B cell (primary cell): ENCODE results near the gene EEF2KMT. TPM values are rescaled to one million over a fixed set of nuclear protein-coding genes. Genes with fewer than 3 reads are reported as not detected.
"Not testable (repeated sequence)": the region's sequence is repeated elsewhere in the genome, so short reads cannot be mapped to it uniquely, and the experiment has no call there.

Source experiments
- ATAC-seq: fragments of 200-7000 bp; cut with Tn5 transposase; one replicate; pipeline ENCODE4 v1.10.0; 2021; ENCODE audit warnings: low read depth, mild to moderate bottlenecking, moderate number of reproducible peaks, moderate library complexity
- CTCF ChIA-PET: fragments of 350-600 bp; sonication (Branson Sonifier 250); formaldehyde crosslinking; loops from one replicate; lab custom pipeline; 2021; ENCODE audit warnings: antibody characterized with exemption, inconsistent platforms; lab: Charles Lee
- POLR2A ChIA-PET: fragments of 350-600 bp; sonication (Branson Sonifier 250); formaldehyde crosslinking; loops from one replicate; lab custom pipeline; 2021; ENCODE audit warnings: antibody characterized with exemption; lab: Charles Lee
- DNase-seq: peaks from one replicate; pipeline ENCODE4 v3.0.0; 2013
- H2AFZ ChIP-seq: 2 replicates; pipeline ENCODE4 v1.6.1; 2012; ENCODE audit warnings: mild to moderate bottlenecking, low read depth, low read length; ENCODE audit not compliant: insufficient read depth, poor library complexity, severe bottlenecking
- H3K27ac ChIP-seq, 2 donors: 1 replicate in 1 of 2; 2 replicates in 1 of 2; pipeline ENCODE4 v1.5.1; 2012 to 2013; ENCODE audit warnings: low read length in 2 of 2, mild to moderate bottlenecking in 2 of 2, moderate library complexity in 1 of 2
- H3K27me3 ChIP-seq, 4 experiments: fragments of 200-600 bp in 1 of 4; sonication (generic) in 1 of 4; replicated peaks in 1 of 4; 1 replicate in 2 of 4; 2 replicates in 2 of 4; pipeline versions ENCODE4 v1.6.1 to v1.7.0; 2013 to 2016; ENCODE audit warnings: low read length in 3 of 4, mild to moderate bottlenecking in 2 of 4, mixed read lengths in 1 of 4, moderate library complexity in 1 of 4; ENCODE audit not compliant: insufficient read depth in 4 of 4, control insufficient read depth in 3 of 4; ENCODE audit errors: control extremely low read depth in 1 of 4
- H3K36me3 ChIP-seq, 2 experiments: replicated peaks in 1 of 2; 1 replicate in 1 of 2; 2 replicates in 1 of 2; pipeline versions ENCODE4 v1.6.1 to v1.7.1; 2013; ENCODE audit warnings: low read length in 1 of 2; ENCODE audit not compliant: insufficient read depth in 2 of 2, control insufficient read depth in 1 of 2; ENCODE audit errors: control extremely low read depth in 1 of 2, extremely low read depth in 1 of 2
- H3K4me1 ChIP-seq, 2 donors: fragments of 200-600 bp in 1 of 2; sonication (generic) in 1 of 2; 1 replicate in 1 of 2; 2 replicates in 1 of 2; pipeline versions ENCODE4 v1.5.1 to v1.6.1; 2013 to 2017; ENCODE audit warnings: low read length in 2 of 2; ENCODE audit not compliant: control insufficient read depth in 2 of 2, insufficient read depth in 2 of 2
- H3K4me2 ChIP-seq: replicated peaks from 2 replicates; pipeline ENCODE3; 2012; ENCODE audit warnings: mild to moderate bottlenecking, low read depth, low read length; ENCODE audit not compliant: poor library complexity, severe bottlenecking
- H3K4me3 ChIP-seq, 5 experiments: fragments of 200-600 bp in 1 of 5; sonication (generic) in 1 of 5; 1 replicate in 3 of 5; 2 replicates in 2 of 5; pipeline versions ENCODE4 v1.5.1 to v1.7.0; 2011 to 2016; ENCODE audit warnings: low read length in 4 of 5, mild to moderate bottlenecking in 4 of 5, low read depth in 2 of 5, control low read depth in 1 of 5, moderate library complexity in 1 of 5; ENCODE audit not compliant: insufficient read depth in 1 of 5; ENCODE audit errors: control extremely low read depth in 1 of 5, extremely low read depth in 1 of 5
- H3K79me2 ChIP-seq: fragments of 200-600 bp; sonication (generic); one replicate; pipeline ENCODE4 v1.6.0; 2016; ENCODE audit warnings: low read length; ENCODE audit not compliant: control insufficient read depth, insufficient read depth
- H3K9ac ChIP-seq: fragments of 200-600 bp; sonication (generic); 2 replicates; pipeline ENCODE4 v1.6.1; 2017; ENCODE audit warnings: mild to moderate bottlenecking, low read length, moderate library complexity
- H3K9me3 ChIP-seq, 3 donors: one replicate each; pipeline versions ENCODE4 v1.6.1 to v1.7.1; 2013; ENCODE audit warnings: low read length in 2 of 3; ENCODE audit not compliant: control insufficient read depth in 2 of 3, insufficient read depth in 1 of 3; ENCODE audit errors: control extremely low read depth in 1 of 3
- H4K20me1 ChIP-seq: 2 replicates; pipeline ENCODE4 v1.6.0; 2012; ENCODE audit warnings: mild to moderate bottlenecking, low read length; ENCODE audit not compliant: insufficient read depth, control insufficient read depth, poor library complexity, severe bottlenecking
- H3K27ac Mint-ChIP-seq: one replicate; pipeline ENCODE4 v1.8.0; 2021; ENCODE audit warnings: mixed read lengths
- H3K27me3 Mint-ChIP-seq: one replicate; pipeline ENCODE4 v1.8.0; 2021; ENCODE audit warnings: mixed read lengths
- H3K4me1 Mint-ChIP-seq: one replicate; pipeline ENCODE4 v1.8.0; 2021; ENCODE audit warnings: mixed read lengths
- H3K4me3 Mint-ChIP-seq: one replicate; pipeline ENCODE4 v1.8.0; 2021; ENCODE audit warnings: mixed read lengths
- H3K9me3 Mint-ChIP-seq: one replicate; pipeline ENCODE4 v1.8.0; 2022; ENCODE audit warnings: mixed read lengths; ENCODE audit not compliant: insufficient read depth
- WGBS: methylation state at CpG from one replicate; pipeline ENCODE4 v1.1.5; 2013; ENCODE audit warnings: missing lambda C conversion rate; ENCODE audit not compliant: insufficient coverage; 5-methylcytosine and 5-hydroxymethylcytosine counted together
- intact Hi-C: fragments of 100-400 bp; cut with micrococcal nuclease; formaldehyde crosslinking; loops from one replicate; pipeline ENCODE4 v1.10.0; 2022
- polyA plus RNA-seq: library from polyadenylated mRNA; depleted of rRNA; stranded (reverse); fragments of >200 nt; gene quantifications from 2 replicates; pipeline ENCODE4 v1.2.3, GENCODE V29; 2012
- total RNA-seq, 2 donors: library from RNA; stranded (reverse); fragments of 120-200 nt in 1 of 2; gene quantifications; 1 replicate in 1 of 2; 2 replicates in 1 of 2; pipeline versions ENCODE4 v1.2.3 to v1.2.4, GENCODE V29; 2013 to 2022

Gene EEF2KMT
- total and polyA plus RNA-seq, 2 donors (not counting 1 experiment from before 2014, with no cell fraction given): 7.8 to 8.0 TPM

DNA sequence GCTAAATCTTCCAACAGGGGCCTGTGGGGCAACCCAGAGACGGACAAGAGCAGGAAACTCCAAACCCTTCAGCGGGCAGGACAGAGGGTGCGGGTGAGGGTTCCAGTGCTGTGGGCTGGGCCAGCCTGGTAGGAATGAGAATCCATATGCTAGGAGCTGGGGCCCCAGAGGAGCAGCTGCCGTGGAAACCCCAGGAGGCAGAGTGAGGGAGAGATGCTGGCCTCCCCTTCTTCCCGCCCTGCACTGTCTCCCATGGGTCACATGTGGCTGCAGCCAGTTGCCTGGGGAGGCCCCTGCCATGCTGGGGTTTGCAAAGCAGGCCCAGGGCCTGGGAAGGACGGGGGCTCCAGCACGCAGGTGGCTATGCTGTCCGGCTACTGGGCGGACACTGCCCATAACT lies 4.5 kb downstream of the EEF2KMT start:
- H3K27ac Mint-ChIP-seq, H3K27me3 ChIP-seq, H3K79me2 ChIP-seq, H3K4me2 ChIP-seq, POLR2A ChIA-PET, DNase-seq, H2AFZ ChIP-seq, H3K9me3 Mint-ChIP-seq, H3K4me3 ChIP-seq, H3K9ac ChIP-seq, H4K20me1 ChIP-seq, H3K4me1 ChIP-seq, H3K36me3 ChIP-seq, H3K27ac ChIP-seq, H3K4me3 Mint-ChIP-seq, ATAC-seq, intact Hi-C loops, H3K9me3 ChIP-seq, H3K27me3 Mint-ChIP-seq: not testable (repeated sequence)
- CTCF ChIA-PET: interaction anchor here (1.0 to 2.5 kb wide), 6 partner anchors 9 to 477 kb away, joined by 3 to 10 read pairs (median 4); no protein-coding TSS in a partner anchor
- peaks cover 14% of the 10 kb centered on the region for H3K4me1 Mint-ChIP-seq
- WGBS: 100% methylated on average over 3 of the region's 9 CpGs

DNA sequence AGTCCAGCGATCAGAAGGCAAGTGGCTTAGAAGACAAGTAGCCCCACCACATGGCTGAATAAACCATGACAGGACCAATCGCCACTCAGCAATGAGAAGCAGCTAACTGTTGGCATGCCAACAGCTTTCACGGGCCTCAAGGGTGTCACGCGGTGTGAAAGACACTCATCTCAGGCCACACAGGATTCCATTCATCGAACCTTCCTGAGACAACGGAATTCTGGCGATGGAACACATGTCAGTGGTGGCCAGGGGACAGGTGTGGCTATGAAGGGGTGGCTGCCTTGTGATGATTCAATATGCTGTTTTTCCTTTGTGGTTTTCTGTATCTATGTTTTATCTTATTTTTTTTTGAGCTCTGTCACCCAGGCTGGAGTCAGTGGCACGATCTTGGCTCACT lies 7.0 kb downstream of the EEF2KMT start:
- ATAC-seq, H3K27me3 ChIP-seq, POLR2A ChIA-PET, DNase-seq, H3K27ac ChIP-seq, H3K4me3 ChIP-seq, H3K79me2 ChIP-seq, H3K27ac Mint-ChIP-seq, H4K20me1 ChIP-seq, H2AFZ ChIP-seq, H3K36me3 ChIP-seq, H3K4me2 ChIP-seq, H3K4me1 ChIP-seq, H3K9me3 Mint-ChIP-seq, H3K4me3 Mint-ChIP-seq, H3K4me1 Mint-ChIP-seq, H3K9me3 ChIP-seq, H3K9ac ChIP-seq, H3K27me3 Mint-ChIP-seq, intact Hi-C loops: not testable (repeated sequence)
- CTCF ChIA-PET: interaction anchor here (2.1 kb wide), 1 partner anchor 9 kb away, joined by 9 read pairs; no protein-coding TSS in a partner anchor
- 99% methylated on average over 7 of the region's 9 CpGs for WGBS

DNA sequence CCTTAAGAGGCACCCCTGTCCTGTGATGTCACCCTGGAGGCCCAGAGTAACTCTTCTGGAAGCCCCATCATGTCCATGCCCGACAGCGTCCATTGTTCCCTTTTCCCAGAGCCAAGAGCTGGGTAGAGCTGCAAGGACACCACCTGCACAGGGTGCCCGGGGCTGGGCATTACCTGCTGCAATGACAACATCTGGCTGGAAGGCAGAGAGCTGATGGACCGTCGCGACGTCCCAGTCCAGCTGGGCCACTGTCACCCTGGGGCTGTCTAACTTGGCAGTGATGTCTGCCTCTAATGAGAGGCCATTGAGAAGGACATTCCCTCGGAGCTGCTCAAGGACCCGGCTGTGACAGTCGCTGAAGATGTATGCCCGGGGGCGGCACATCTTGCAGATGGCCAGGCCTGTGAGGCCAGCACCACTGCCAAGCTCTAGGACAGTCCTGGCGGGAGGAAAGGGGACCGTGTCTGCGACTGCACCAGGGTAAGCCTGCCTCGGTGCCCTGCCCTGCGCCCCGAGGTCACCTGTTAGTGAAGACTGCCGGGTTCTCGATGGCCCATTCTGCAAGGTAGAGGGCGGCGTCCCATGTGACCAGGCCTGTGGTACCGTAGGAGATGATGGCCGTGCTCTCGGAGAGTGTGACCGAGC lies 7.6 kb downstream of the EEF2KMT start:
- intact Hi-C loops, ATAC-seq, H2AFZ ChIP-seq, H3K4me1 Mint-ChIP-seq, H3K4me3 ChIP-seq, H3K4me3 Mint-ChIP-seq, H3K4me1 ChIP-seq, H3K36me3 ChIP-seq, H3K27ac ChIP-seq, H4K20me1 ChIP-seq, H3K27me3 Mint-ChIP-seq, H3K9me3 ChIP-seq, H3K27ac Mint-ChIP-seq, H3K27me3 ChIP-seq, H3K9me3 Mint-ChIP-seq, H3K4me2 ChIP-seq, DNase-seq, POLR2A ChIA-PET, H3K9ac ChIP-seq, H3K79me2 ChIP-seq: not testable (repeated sequence)
- CTCF ChIA-PET: interaction anchor here (2.1 kb wide), 1 partner anchor 8 kb away, joined by 9 read pairs; no protein-coding TSS in a partner anchor
- 95% methylated on average over 26 of the region's 26 CpGs for WGBS

DNA sequence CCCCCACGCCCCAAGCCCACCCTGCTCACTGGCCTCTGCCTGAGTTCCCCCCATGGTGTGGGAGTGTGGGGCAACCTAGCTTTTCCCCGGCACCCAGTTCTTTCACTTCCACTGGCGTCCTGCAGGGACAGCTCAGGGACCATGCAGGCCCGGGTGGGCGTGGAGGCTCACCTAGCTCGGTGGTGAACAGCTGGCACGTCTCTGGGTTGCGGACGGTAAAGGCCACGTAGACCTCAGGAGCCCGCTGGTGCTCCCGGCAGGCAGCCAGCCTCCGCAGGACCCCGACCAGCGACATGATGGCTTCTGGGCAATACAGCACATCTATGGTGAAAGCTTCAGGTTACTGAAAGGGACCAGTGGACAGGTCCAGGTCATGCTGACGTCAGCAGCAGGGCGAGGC lies 8.7 kb downstream of the EEF2KMT start:
- not testable (repeated sequence) for ATAC-seq, H4K20me1 ChIP-seq, H3K4me3 Mint-ChIP-seq

More for the DNA sequence above, 8.7 kb downstream of the EEF2KMT start:
- POLR2A ChIA-PET, H3K4me1 ChIP-seq, H3K36me3 ChIP-seq, H3K27me3 Mint-ChIP-seq, CTCF ChIA-PET, DNase-seq, H3K4me2 ChIP-seq, H3K27ac ChIP-seq, intact Hi-C loops, H2AFZ ChIP-seq, H3K27me3 ChIP-seq, H3K9me3 Mint-ChIP-seq, H3K79me2 ChIP-seq, H3K4me1 Mint-ChIP-seq, H3K27ac Mint-ChIP-seq, H3K9ac ChIP-seq, H3K4me3 ChIP-seq, H3K9me3 ChIP-seq: not testable (repeated sequence)
- 97% methylated on average over 10 of the region's 17 CpGs for WGBS
